GM12878 (cell line): ENCODE results near the gene IBA57. TPM values are rescaled to one million over a fixed set of nuclear protein-coding genes. Genes with fewer than 3 reads are reported as not detected.
A peak's percentile ranks its signal among the peaks of the same experiment; 100 is the strongest.

ENCODE experiments used
- ATAC-seq: fragments of 200-7000 bp; cut with Tn5 transposase; 3 replicates; pipeline ENCODE4 v1.9.1; 2020; ENCODE audit warnings: mild to moderate bottlenecking, moderate library complexity
- BruUV-seq: library from RNA; stranded (reverse); fragments of 400-500 nt; replicated peaks from 2 replicates; lab custom pipeline; 2021; lab: Mats Ljungman, UMichigan
- CTCF ChIA-PET: fragments of 300-600 bp; sonication (Branson Sonifier 250); formaldehyde crosslinking; extraction: SDS; loops from one replicate; lab custom pipeline; 2021; ENCODE audit warnings: inconsistent platforms; lab: Yijun Ruan, JAX
- POLR2A ChIA-PET: fragments of 350-600 bp; formaldehyde crosslinking; extraction: SDS; loops from one replicate; lab custom pipeline; 2021; ENCODE audit warnings: inconsistent platforms; lab: Charles Lee
- RAD21 ChIA-PET: fragments of 300-600 bp; sonication (Branson Sonifier 250); formaldehyde crosslinking; loops from one replicate; lab custom pipeline; 2023; ENCODE audit warnings: antibody characterized with exemption; ENCODE audit not compliant: unreplicated experiment; lab: Charles Lee
- SMC1A ChIA-PET: fragments of 300-600 bp; sonication (Branson Sonifier 250); formaldehyde crosslinking; loops from one replicate; lab custom pipeline; 2023; ENCODE audit not compliant: unreplicated experiment, uncharacterized antibody; lab: Charles Lee
- DNase-seq: peaks from one replicate; pipeline ENCODE4 v3.0.0-alpha.2; 2011; ENCODE audit warnings: low read depth, low spot score
- FAIRE-seq: peaks from 3 replicates; lab custom pipeline; 2011; peaks lifted over from hg19 to GRCh38; lab: Jason Lieb, UNC
- H2AFZ ChIP-seq: 2 replicates; pipeline ENCODE4 v1.6.0; 2011; ENCODE audit warnings: low read depth, low read length, control low read depth; ENCODE audit not compliant: control insufficient read depth
- H3K27ac ChIP-seq: 2 replicates; pipeline ENCODE4 v1.5.1; 2011; ENCODE audit warnings: control low read depth; ENCODE audit not compliant: control insufficient read depth, insufficient read depth
- H3K27me3 ChIP-seq, 2 experiments: replicated peaks in 1 of 2; 2 replicates each; pipeline versions ENCODE4 v1.6.0 to v1.6.1; 2011; ENCODE audit warnings: low read length in 1 of 2; ENCODE audit not compliant: control insufficient read depth in 2 of 2, insufficient read depth in 2 of 2
- H3K36me3 ChIP-seq, 2 experiments: 2 replicates each; pipeline ENCODE4 v1.5.1; 2011; ENCODE audit warnings: low read length in 1 of 2; ENCODE audit not compliant: control insufficient read depth in 2 of 2, insufficient read depth in 2 of 2
- H3K4me1 ChIP-seq: 2 replicates; pipeline ENCODE4 v1.6.1; 2011; ENCODE audit warnings: mild to moderate bottlenecking, low read length, moderate library complexity, mixed read lengths; ENCODE audit not compliant: control insufficient read depth, insufficient read depth
- H3K4me2 ChIP-seq: 2 replicates; pipeline ENCODE4 v1.6.0; 2011; ENCODE audit warnings: control low read depth; ENCODE audit not compliant: control insufficient read depth, insufficient read depth
- H3K4me3 ChIP-seq: fragments of 200-600 bp; sonication (generic); 2 replicates; pipeline ENCODE4 v1.5.1; 2016
- H3K79me2 ChIP-seq: 2 replicates; pipeline ENCODE4 v1.6.0; 2011; ENCODE audit warnings: low read length; ENCODE audit not compliant: control insufficient read depth, insufficient read depth
- H3K9ac ChIP-seq: 2 replicates; pipeline ENCODE4 v1.8.0; 2011; ENCODE audit warnings: low read length, control low read depth, mixed read lengths; ENCODE audit not compliant: control insufficient read depth, insufficient read depth
- H3K9me3 ChIP-seq: replicated peaks from 3 replicates; pipeline ENCODE4 v1.5.1; 2011; ENCODE audit warnings: mild to moderate bottlenecking, low read length; ENCODE audit not compliant: control insufficient read depth, insufficient read depth
- H4K20me1 ChIP-seq: 2 replicates; pipeline ENCODE4 v1.6.0; 2011; ENCODE audit not compliant: control insufficient read depth, insufficient read depth
- CHD1 ChIP-seq: IDR thresholded peaks from 2 replicates; pipeline ENCODE4 v1.6.1; 2012; ENCODE audit warnings: low read depth, low read length, improper control_type of control experiment
- CTCF ChIP-seq, 3 experiments: IDR thresholded peaks in 2 of 3; conservative IDR thresholded peaks in 1 of 3; 2 replicates each; pipeline ENCODE4 v1.5.1; 2011; ENCODE audit warnings: low read depth in 3 of 3, low read length in 3 of 3, mild to moderate bottlenecking in 3 of 3, control low read depth in 2 of 3, moderate library complexity in 2 of 3, inconsistent platforms in 1 of 3, mixed read lengths in 1 of 3; ENCODE audit not compliant: control insufficient read depth in 2 of 3, insufficient read depth in 1 of 3; ENCODE audit errors: extremely low read depth in 1 of 3
- E2F4 ChIP-seq: IDR thresholded peaks from 2 replicates; pipeline ENCODE4 v1.6.1; 2012; ENCODE audit warnings: low read depth, low read length, improper control_type of control experiment
- ESRRA ChIP-seq: IDR thresholded peaks from 2 replicates; pipeline ENCODE4 v1.6.1; 2012; ENCODE audit warnings: mild to moderate bottlenecking, low read length, improper control_type of control experiment
- FOXK2 ChIP-seq: fragments of 450-650 bp; IDR thresholded peaks from 2 replicates; pipeline ENCODE4 v1.6.1; 2017; ENCODE audit warnings: mild to moderate bottlenecking, moderate library complexity
- LARP7 ChIP-seq: fragments of 450-650 bp; IDR thresholded peaks from 2 replicates; pipeline ENCODE4 v1.6.1; 2017; ENCODE audit warnings: mild to moderate bottlenecking
- MTA2 ChIP-seq: fragments of 450-650 bp; IDR thresholded peaks from 2 replicates; pipeline ENCODE4 v1.6.1; 2016; ENCODE audit warnings: low read depth, mild to moderate bottlenecking, moderate library complexity
- NR2C1 ChIP-seq: fragments of 450-650 bp; IDR thresholded peaks from 2 replicates; pipeline ENCODE4 v1.6.1; 2017; ENCODE audit warnings: antibody characterized with exemption, mild to moderate bottlenecking, moderate library complexity
- RFX5 ChIP-seq: IDR thresholded peaks from 2 replicates; pipeline ENCODE4 v1.6.1; 2011; ENCODE audit warnings: low read depth, low read length, improper control_type of control experiment
- RUNX3 ChIP-seq: IDR thresholded peaks from 2 replicates; pipeline ENCODE4 v1.6.1; 2012; ENCODE audit warnings: low read length, inconsistent platforms
- SIN3A ChIP-seq: IDR thresholded peaks from 2 replicates; pipeline ENCODE4 v1.6.1; 2012; ENCODE audit warnings: low read depth, low read length, improper control_type of control experiment
- SMARCA5 ChIP-seq: fragments of 450-650 bp; IDR thresholded peaks from 2 replicates; pipeline ENCODE4 v1.6.1; 2017; ENCODE audit warnings: mild to moderate bottlenecking
- SMC3 ChIP-seq: IDR thresholded peaks from 2 replicates; pipeline ENCODE4 v1.6.1; 2011; ENCODE audit warnings: low read length, improper control_type of control experiment, borderline replicate concordance
- YBX1 ChIP-seq: fragments of 450-650 bp; IDR thresholded peaks from 2 replicates; pipeline ENCODE4 v1.6.1; 2016; ENCODE audit warnings: antibody characterized with exemption
- YY1 ChIP-seq: IDR thresholded peaks from 2 replicates; pipeline ENCODE4 v1.6.1; 2011; ENCODE audit warnings: low read depth, mild to moderate bottlenecking, low read length
- ZNF217 ChIP-seq: fragments of 450-650 bp; IDR thresholded peaks from 2 replicates; pipeline ENCODE4 v1.6.1; 2017; ENCODE audit warnings: antibody characterized with exemption, mild to moderate bottlenecking
- WGBS: methylation state at CpG from one replicate; pipeline ENCODE4 v1.1.6; 2016; ENCODE audit warnings: low lambda C conversion rate; ENCODE audit not compliant: insufficient replicate concordance, insufficient coverage; ENCODE audit errors: missing lambda C conversion rate; 5-methylcytosine and 5-hydroxymethylcytosine counted together
- in situ Hi-C: fragments of 300-500 bp; cut with MboI; formaldehyde crosslinking; loops from 9 replicates; pipeline ENCODE4 v1.14.3; 2018; ENCODE audit warnings: mixed read lengths
- intact Hi-C: fragments of 100-400 bp; cut with micrococcal nuclease; formaldehyde crosslinking; loops from one replicate; pipeline ENCODE4 v1.14.2; 2022; ENCODE audit not compliant: unreplicated experiment
- polyA plus RNA-seq, 11 experiments: library from polyadenylated mRNA; depleted of rRNA in 4 of 11; unstranded in 6 of 11; stranded (reverse) in 5 of 11; fragments of >200 nt; fragmentation: Nextera tagmentation in 4 of 11; fragmentation: Illumina TruSeq in 1 of 11; extraction: Ambion mirVana in 4 of 11; extraction: Trizol in 1 of 11; gene quantifications; 1 replicate in 1 of 11; 2 replicates in 10 of 11; pipeline versions ENCODE4 v1.2.1 to v1.2.3, GENCODE V29; 2011 to 2016; ENCODE audit warnings: inconsistent platforms in 2 of 11, missing spikeins in 2 of 11, low read depth in 1 of 11
- total RNA-seq, 4 experiments: library from RNA; depleted of rRNA in 3 of 4; stranded (reverse); fragments of >200 nt in 3 of 4; fragmentation: Illumina TruSeq in 1 of 4; extraction: Trizol in 1 of 4; gene quantifications; 2 replicates each; pipeline versions ENCODE4 v1.2.1 to v1.2.3, GENCODE V29; 2013 to 2021

Gene IBA57
- total and polyA plus RNA-seq, 10 of the 15 experiments (the other 5 are each of a cell fraction or from before 2014, with no cell fraction given) = 0.51 to 8.6 (median 3.7) TPM

GRCh38 chr1:228164561-228165371, 838 bp upstream of the IBA57 start (continued):
- no peak for TF ChIP-seq RFX5
- TF ChIP-seq YBX1 = no peak

DNA sequence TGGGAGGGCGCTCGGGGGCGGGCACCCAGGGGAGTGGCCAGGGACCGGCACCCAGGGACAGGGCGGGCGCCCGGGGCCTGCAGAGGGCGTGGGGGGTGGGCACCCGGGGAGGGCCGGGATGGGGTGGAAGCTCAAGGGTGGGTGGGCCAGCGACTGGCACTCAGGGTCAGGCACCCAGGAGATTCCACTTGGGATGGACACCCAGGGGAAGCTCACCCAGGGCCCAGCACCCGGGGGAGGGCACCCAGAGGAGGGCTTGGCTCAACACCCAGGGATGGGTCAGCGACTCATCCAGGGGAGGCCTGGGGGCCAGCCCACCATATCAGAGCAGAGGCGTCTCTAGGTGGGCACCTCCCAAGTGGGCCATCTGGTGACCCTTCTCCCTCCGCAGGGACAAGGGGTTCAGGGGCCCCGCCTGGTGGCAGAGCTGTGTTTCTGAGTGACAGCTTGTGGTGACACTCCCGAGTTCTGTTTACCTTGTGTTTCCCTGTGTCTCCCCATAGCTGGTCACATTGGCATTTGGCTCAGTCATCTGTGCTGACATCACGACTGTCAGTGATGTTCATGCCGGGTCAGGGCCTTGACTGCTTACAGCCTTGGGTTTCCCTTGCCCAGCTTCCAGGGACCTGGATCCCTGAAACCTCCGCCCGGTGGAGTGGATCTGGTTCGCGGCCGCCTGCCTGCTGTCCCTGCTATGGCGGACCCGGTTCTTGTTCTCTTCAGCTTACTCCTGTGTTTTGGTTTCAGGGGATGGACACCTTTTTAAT, 749 bp downstream of the IBA57 start:
- peak overlapping the region; percentile 45 for H2AFZ ChIP-seq
- TF ChIP-seq SIN3A = 0 out of 2 replicates have a peak, but pooled peaks have one; percentile 50
- no peak for TF ChIP-seq ZNF217
- peak; percentile 30; the same call in 1 of the 2 replicates for TF ChIP-seq LARP7
- 0 out of 2 replicates have a peak, but pooled peaks have one; percentile 30 for TF ChIP-seq MTA2
- TF ChIP-seq E2F4 = peak; percentile 58; the same call in 1 of the 2 replicates
- peak; percentile 38 to 57 (median 48); a peak in 4 of 6 replicates for TF ChIP-seq CTCF (IDR thresholded peaks at IDR 0.05 in 2 of 3, conservative IDR thresholded peaks at IDR 0.05 in 1 of 3; ENCODE audit: control insufficient read depth in 2 of 3, extremely low read depth in 1 of 3, insufficient read depth in 1 of 3, low read depth in 3 of 3, low read length in 3 of 3)
- TF ChIP-seq ESRRA = no peak
- 0 out of 2 replicates have a peak, but pooled peaks have one; percentile 48 for TF ChIP-seq SMARCA5
- TF ChIP-seq YY1 = 0 out of 2 replicates have a peak, but pooled peaks have one; percentile 12
- no peak for TF ChIP-seq NR2C1
- peak; percentile 39; the same call in 1 of the 2 replicates for TF ChIP-seq SMC3
- TF ChIP-seq CHD1 = peak; percentile 21; the same call in 1 of the 2 replicates
- 0 out of 2 replicates have a peak, but pooled peaks have one; percentile 36 for TF ChIP-seq RUNX3
- peak; percentile 65 for TF ChIP-seq FOXK2

More for the DNA sequence above, 749 bp downstream of the IBA57 start:
- H3K79me2 ChIP-seq = peaks cover 4% of the 10 kb centered on the region
- no peak for DNase-seq
- peak; percentile 84 for ATAC-seq
- H3K4me2 ChIP-seq = peak overlapping the region; percentile 88
- H3K27me3 ChIP-seq = no peaks in the 10 kb centered on the region
- H3K4me1 ChIP-seq = peaks cover 7% of the 10 kb centered on the region
- intact Hi-C loops (loop anchor here (1.0 kb wide), 1 partner anchor 167 kb away; no protein-coding TSS in a partner anchor), in situ Hi-C loops (no loop called here)
- ChIA-PET POLR2A (interaction anchor here (0.6 to 3.8 kb wide), 9 partner anchors 26 to 241 kb away, joined by 3 to 43 read pairs (median 6); partner anchors contain the start of genes ARF1, C1orf35, GUK1 and MRPL55), CTCF (interaction anchor here (0.6 to 5.2 kb wide), 18 partner anchors 10 to 334 kb away, joined by 3 to 63 read pairs (median 4); partner anchors contain the start of gene GUK1), RAD21 (interaction anchor here (0.7 to 4.6 kb wide), 9 partner anchors 26 to 239 kb away, joined by 3 to 34 read pairs (median 3); partner anchors contain the start of genes GUK1 and MRPL55), SMC1A (interaction anchor here (0.6 to 3.0 kb wide), 9 partner anchors 23 to 168 kb away, joined by 3 to 32 read pairs (median 5); no protein-coding TSS in a partner anchor)
- no peaks in the 10 kb centered on the region for H3K36me3 ChIP-seq
- peak overlapping the region; percentile 99 for H3K27ac ChIP-seq
- peak overlapping the region; percentile 81 for H3K4me3 ChIP-seq
- no peaks in the 10 kb centered on the region for H4K20me1 ChIP-seq
- peak overlapping the region; percentile 68 for H3K9ac ChIP-seq
- 36% methylated on average over 14 of the region's 26 CpGs for WGBS
- H3K9me3 ChIP-seq = no peaks in the 10 kb centered on the region
- FAIRE-seq = peak; percentile 89
- BruUV-seq = no TSS peak
